ENCODE data around the gene PHF2.
"Not testable (repeated sequence)": the region's sequence is repeated elsewhere in the genome, so short reads cannot be mapped to it uniquely, and the experiment has no call there.

PHF2 gene

GRCh38 chr9:93668261-93668871, 92.0 kb downstream of the PHF2 start:
- H3K9me3 ChIP-seq: no peaks in the 10 kb centered on the region
- TF ChIP-seq CTCF (IDR thresholded peaks at IDR 0.05; ENCODE audit: low read depth, low read length): no peak
- no peaks in the 10 kb centered on the region for H3K27me3 ChIP-seq
- H3K36me3 ChIP-seq: no peaks in the 10 kb centered on the region
- H3K4me3 ChIP-seq (ENCODE audit: low read depth, low read length): no peak overlapping the region
- H3K4me1 ChIP-seq: no peaks in the 10 kb centered on the region
- DNase-seq: peak; percentile 7

GRCh38 chr9:93669116-93669957, 93.0 kb downstream of the PHF2 start:
- peak; percentile 3 for DNase-seq
- H3K4me1 ChIP-seq: no peaks in the 10 kb centered on the region
- H3K27me3 ChIP-seq: no peaks in the 10 kb centered on the region
- no peak overlapping the region for H3K4me3 ChIP-seq (ENCODE audit: low read depth, low read length)
- TF ChIP-seq CTCF (IDR thresholded peaks at IDR 0.05; ENCODE audit: low read depth, low read length): no peak
- H3K36me3 ChIP-seq: no peaks in the 10 kb centered on the region
- H3K9me3 ChIP-seq: no peaks in the 10 kb centered on the region

GRCh38 chr9:93669958-93670207, 93.5 kb downstream of the PHF2 start:
- Histone ChIP-seq H3K9me3 (no peaks in the 10 kb centered on the region), H3K4me3 (ENCODE audit: low read depth, low read length) (no peak overlapping the region), H3K27me3 (no peaks in the 10 kb centered on the region), H3K4me1 (no peaks in the 10 kb centered on the region), H3K36me3 (no peaks in the 10 kb centered on the region)
- DNase-seq: peak; percentile 12
- TF ChIP-seq CTCF (IDR thresholded peaks at IDR 0.05; ENCODE audit: low read depth, low read length): no peak

GRCh38 chr9:93670208-93671019, 94.0 kb downstream of the PHF2 start:
- DNase-seq: peak; percentile 51
- no peaks in the 10 kb centered on the region for H3K36me3 ChIP-seq

GRCh38 chr9:93671020-93671338, 94.6 kb downstream of the PHF2 start:
- Histone ChIP-seq H3K9me3 (no peaks in the 10 kb centered on the region), H3K4me1 (no peaks in the 10 kb centered on the region), H3K27me3 (no peaks in the 10 kb centered on the region), H3K36me3 (no peaks in the 10 kb centered on the region; the same call in 1 of the 2 replicates), H3K4me3 (ENCODE audit: low read depth, low read length) (no peak overlapping the region)
- TF ChIP-seq CTCF (IDR thresholded peaks at IDR 0.05; ENCODE audit: low read depth, low read length): no peak
- no peak for DNase-seq

More at GRCh38 chr9:93670208-93671019, 94.0 kb downstream of the PHF2 start:
- Histone ChIP-seq H3K27me3 (no peaks in the 10 kb centered on the region), H3K4me1 (no peaks in the 10 kb centered on the region), H3K9me3 (no peaks in the 10 kb centered on the region), H3K4me3 (ENCODE audit: low read depth, low read length) (no peak overlapping the region)
- no peak for TF ChIP-seq CTCF (IDR thresholded peaks at IDR 0.05; ENCODE audit: low read depth, low read length)

- not testable (repeated sequence) for H3K4me1 ChIP-seq; H3K36me3 ChIP-seq; H3K4me3 ChIP-seq (ENCODE audit: low read depth, low read length); DNase-seq; H3K27me3 ChIP-seq; H3K9me3 ChIP-seq
Measured at GRCh38 chr9:93672330-93673020, 96.1 kb downstream of the PHF2 start.
